NCI-H1436 treated with DMSO at 0.1 percent for 48 hours (cell line): ENCODE results near the gene ZNF165.
"Not testable (repeated sequence)": the region's sequence is repeated elsewhere in the genome, so short reads cannot be mapped to it uniquely, and the experiment has no call there.

ENCODE experiments used
- DNase-seq: peaks from one replicate; lab custom pipeline; 2025; lab: John Stamatoyannopoulos, UW

The ZNF165 gene

DNA sequence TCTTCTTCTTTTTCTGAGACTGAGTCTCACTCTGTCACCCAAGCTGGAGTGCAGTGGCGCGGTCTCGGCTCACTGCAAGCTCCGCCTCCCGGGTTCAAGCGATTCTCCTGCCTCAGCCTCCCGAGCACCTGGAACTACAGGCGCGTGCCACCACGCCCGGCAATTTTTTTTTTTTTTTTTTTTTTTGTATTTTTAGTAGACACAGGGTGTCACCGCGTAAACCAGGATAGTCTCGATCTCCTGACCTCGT, at the start of gene ZNF165:
ZNF165 (plus strand) TSS at position 188 of the 250 bp plus-strand sequence. CDS start 4,913 bp downstream, outside the sequence.
- not testable (repeated sequence) for DNase-seq

DNA sequence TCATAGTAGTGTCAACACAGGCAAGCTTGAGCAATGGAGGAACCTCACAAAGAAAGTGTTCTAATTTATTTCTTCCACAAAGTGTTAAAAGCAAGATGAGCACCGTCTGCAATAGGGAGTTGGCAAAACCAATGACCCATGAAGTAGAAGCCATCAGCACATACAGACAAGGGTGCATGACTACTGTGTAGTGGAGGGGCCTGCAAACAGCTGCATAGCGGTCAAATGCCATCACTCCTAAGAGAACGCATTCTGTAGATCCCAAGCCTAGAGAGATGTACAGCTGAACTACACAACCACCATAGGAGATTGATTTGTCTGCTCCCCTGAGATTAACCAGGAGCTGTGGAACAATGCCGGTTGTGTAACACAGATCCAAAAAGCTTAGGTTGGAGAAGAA, 26.8 kb upstream of the ZNF165 start:
- DNase-seq, result no peak

DNA sequence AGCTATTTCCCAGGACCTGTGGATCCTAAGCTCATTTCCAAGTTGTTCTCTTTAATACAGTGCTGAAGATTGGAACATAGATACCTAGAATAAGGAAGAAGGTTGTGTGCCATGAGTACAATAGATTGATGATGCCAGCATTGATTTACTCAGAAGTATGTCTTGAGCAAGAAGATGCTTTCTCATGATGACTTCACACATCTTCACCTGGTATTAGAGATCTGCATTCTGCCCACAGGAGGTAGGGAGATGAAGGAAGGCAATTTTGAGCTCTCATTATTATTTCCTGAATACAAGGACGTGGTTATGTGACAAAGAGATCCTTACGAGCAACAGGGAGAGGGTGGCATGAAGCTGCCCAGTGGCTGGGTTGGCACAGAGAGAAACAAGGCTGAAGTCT, 20.0 kb upstream of the ZNF165 start:
- DNase-seq, result no peak

DNA sequence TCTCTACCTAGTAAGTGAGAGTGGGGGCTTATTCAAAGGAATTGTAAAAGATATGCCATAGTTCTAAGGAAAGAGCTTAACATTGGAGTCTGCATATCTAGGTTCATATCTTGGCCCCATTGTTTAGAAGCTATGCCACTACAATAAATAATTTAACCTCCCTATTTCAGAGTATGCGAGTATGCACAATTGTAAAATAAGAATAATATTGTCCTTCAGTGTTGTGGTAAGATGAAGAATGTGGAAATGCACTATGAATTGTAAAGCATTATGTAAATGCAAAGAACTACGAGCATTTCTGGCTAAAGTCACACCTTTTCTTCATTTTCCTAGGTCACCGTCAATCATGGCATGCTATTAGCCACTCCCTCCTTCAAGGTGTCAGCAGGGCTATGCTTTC, 16.1 kb upstream of the ZNF165 start:
- DNase-seq, result no peak

DNA sequence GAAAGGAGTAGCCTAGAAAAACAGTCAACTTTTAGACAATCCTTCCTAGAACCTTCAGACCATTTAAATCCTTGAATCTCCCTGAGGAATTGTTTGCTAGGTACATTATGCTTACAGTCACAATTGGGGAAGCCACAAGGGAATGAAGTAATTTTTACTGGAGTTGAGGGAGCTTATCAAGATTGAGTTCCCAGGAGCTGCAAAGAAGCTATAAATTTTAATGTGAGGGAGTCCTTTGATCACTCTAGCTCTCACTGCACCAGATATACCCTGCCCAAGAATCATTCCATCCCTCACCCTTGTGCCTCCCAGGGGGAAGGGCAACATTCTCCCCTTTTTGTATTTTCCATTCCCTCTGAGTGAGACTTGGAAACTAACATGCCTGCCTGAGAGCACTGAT, 12.3 kb upstream of the ZNF165 start:
- no peak for DNase-seq

DNA sequence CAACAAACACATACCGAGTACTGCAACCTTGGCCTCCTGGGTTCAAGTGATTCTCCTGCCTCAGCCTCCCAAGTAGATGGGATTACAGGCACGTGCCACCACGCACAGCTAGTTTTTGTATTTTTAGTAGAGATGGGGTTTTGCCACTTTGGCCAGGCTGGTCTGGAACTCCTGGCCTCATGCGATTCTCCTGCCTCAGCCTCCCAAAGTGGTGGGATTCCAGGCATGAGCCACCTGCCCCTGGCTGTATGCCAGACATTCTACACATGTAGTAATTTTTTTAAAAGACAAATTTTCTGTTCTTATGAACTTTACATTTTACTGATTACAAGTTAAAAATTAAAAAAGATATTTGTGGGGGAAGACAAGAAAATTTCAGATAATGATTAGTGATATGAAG, 9.4 kb upstream of the ZNF165 start:
- not testable (repeated sequence) for DNase-seq

DNA sequence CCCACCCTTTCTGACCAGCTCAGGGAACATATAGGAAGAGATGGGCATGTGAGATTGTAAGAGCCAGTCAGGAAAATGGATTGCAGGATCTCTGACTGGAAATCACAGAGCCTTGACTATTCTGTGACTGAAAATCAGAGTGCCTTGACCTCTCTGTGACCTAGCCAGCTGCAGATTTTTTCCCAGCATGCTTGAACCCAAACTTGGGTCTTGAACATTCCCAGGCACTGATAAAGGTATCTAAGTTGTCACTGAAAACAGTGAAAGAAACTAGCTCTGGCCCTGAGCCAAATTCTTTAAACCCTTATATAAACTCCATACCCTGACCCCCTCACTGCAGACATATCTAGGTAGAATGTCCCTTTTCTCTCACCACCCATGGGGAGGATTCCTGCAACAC, 2.3 kb upstream of the ZNF165 start:
- DNase-seq, result no peak

DNA sequence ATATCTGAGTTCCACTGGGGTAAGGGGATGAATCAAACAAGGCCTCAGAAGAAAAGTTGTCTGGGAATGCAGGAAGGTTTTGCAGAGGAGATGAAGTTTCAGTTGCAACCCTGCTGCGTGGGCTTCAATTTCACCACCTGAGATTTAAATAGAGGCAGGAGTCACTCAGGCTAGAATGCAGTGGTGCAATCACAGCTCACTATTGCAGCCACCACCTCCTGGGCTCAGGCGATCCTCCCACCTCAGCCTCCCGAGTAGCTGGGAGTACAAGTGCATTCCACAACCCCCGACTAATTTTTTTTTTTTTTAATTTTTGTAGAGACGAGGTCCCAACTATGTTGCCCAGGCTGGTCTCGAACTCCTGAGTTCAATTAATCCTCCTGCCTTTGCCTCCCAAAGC, 1.5 kb upstream of the ZNF165 start:
- no peak for DNase-seq

DNA sequence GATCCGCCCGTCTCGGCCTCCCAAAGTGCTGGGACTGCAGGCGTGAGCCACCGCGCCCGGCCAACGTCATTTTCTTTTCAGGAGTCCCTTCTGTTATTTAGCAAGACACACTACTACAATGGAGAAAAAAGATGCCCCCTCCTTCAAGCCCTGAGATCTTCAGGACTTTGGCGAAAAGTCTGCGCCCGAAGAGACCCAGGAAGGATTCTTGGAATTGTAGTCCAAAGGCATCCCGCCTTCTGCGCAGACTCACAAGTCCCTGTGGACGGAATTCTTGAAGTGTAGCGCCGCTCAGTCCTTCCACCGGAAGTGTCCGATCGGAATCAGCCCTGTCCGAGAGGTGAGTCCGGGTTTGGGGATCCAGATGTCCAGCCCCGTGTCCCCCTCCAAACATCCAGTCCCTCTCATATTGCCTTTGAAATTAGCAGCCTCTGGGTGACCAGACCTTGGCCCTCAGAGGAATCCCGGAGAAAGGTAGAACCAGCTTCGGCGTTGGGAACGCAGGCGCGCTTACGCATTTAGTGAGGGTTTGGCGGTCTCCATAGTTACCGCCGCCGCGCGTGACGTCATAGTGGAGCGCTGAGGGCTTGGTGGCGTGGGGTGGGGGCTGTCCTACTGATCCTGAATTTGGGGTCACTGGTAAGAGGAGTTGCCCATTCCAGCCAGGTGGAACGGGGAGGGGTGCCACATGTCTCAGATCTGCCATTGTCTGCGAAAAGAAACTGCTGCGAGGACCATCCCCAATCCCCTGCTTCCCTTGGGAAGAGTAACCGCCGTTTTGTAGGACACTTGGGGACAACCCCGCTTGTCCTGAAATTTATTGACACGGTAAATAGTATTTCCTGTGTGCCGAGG, 490 bp downstream of the ZNF165 start:
- peak; percentile 71 for DNase-seq

DNA sequence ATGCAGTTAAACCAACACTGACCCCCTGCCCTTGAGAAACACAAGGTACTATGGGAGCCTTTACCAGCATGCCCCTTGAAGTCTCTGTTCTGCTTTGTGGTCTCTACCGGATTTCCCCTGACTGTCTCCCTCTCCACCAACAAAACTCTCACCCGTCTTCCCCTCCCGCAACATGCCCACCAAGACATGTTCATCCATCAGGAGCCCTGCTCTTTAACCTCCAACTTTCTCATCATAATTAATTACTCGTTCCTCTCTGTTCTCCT, 1.1 kb downstream of the ZNF165 start:
- DNase-seq, result no peak

DNA sequence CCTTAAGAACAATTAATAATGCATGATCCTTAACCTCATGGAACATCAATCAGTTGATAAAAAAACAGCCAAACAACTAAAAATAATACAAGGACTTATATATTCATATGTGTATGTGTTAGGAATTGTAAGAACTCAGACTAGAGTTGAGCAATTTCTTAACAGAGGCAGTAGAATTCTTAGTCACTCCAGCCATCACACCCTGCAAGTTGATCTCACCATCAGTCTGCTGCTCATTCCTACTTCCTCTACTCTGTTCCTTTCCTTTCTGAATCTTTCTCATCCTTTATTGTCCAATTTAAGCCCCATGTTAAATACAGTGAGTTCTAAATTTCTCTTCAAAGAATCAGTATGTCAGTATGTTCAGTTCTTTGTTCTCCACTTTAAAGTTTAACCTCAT, 2.6 kb downstream of the ZNF165 start:
- no peak for DNase-seq

DNA sequence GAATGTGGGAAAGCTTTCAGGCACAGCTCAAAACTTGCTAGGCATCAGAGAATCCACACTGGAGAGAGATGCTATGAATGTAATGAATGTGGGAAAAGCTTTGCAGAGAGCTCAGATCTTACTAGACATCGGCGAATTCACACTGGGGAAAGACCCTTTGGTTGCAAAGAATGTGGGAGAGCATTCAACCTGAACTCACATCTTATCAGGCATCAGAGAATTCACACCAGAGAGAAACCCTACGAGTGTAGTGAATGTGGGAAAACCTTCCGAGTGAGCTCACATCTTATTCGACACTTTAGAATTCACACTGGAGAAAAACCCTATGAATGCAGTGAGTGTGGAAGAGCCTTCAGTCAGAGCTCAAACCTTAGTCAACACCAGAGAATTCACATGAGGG, 8.7 kb downstream of the ZNF165 start:
- no peak for DNase-seq

DNA sequence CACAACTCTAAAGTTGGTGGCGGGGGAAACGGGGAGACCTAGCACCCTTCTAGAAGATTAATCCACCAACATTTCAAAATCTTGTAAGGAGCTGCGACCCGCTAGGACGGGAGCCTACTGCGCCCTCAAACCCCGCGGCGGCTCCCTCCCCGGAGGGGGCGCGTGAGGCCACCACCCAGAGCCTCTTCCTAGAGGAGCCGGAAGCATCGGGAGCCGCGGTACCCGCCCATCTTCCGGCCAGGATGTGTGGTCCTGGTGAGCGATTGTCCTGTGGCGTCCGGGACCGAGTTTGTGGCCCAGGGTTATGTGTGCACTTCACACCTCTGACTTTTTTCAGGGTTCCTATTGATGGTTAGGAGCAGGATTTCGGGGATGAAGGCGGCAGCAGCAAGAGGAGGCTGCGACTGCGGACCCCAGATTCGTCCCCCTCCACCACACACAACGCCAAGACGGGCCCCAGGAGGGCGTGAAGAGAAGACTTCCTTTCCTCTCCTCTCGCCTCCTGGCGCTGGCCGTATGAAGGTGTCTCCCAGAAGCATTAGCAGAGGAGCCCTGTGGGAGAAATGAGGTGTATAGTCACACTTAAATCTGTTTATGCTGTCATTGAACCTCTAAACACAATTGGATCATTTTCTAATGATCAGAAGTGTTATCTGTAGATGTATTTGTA, 10.7 kb downstream of the ZNF165 start:
- no peak for DNase-seq

DNA sequence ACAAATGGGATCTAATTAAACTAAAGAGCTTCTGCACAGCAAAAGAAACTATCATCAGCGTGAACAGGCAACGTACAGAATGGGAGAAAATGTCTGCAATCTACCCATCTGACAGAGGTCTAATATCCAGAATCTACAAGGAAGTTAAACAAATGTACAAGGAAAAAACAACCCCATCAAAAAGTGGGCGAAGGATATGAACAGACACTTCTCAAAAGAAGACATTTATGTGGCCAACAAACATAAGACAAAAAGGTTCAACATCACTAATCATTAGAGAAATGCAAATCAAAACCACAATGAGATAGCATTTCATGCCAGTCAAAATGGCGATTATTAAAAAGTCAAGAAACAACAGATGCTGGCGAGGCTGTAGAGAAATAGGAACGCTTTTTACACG, 21.9 kb downstream of the ZNF165 start:
- not testable (repeated sequence) for DNase-seq

DNA sequence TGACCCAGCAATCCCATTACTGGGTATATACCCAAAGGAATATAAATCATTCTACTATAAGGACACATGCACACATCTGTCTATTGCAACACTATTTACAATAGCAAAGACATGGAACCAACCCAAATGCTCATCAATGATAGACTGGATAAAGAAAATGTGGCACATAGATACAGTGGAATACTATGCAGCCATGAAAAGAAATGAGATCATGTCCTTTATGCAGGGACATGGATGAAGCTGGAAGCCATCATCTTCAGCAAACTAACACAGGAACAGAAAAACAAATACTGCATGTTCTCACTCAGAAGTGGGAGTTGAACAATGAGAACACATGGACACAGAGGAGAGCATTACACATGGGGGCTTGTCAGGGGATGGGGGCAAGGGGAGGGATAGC, 22.3 kb downstream of the ZNF165 start:
- DNase-seq, result not testable (repeated sequence)

DNA sequence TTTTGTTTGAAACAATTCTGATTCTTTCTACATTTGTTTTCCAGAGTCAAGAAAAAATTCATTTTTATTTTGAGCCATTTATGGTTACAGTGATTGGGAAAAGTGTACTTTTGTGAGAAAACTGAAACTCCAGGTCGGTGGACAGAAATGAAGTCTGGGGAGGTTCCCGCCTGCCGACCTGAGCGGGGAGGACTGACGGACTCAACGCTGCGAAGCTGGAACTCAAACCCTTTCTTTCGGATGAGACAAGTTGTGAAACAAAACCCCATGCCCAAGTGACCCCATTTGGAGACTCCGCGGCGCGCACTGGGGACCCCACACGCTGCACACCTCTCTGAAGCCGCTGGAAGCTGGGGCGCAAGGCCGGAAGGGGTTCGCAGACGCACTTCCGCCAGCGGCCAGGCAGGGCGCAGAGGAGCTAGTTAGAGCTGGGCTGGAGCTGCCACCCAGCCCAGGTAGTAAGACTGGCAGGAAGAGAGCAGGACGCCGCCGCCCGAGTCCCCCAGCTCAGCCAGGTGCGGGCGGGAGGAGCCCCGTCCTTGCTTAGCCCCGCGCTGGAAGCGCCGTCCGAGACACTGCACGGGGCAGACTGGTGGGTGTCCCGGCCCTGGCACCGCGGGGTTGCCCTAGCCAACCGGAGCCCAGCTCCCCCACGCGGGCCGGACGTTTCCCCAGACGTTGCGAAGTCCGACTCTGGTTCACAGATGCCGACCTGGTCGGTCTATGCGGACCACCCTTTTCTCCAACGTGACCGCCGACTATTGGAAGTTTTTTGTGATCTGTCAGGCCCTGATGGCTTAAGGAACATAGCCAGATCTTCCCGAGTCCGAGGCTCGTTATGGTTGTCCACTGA, 24.2 kb downstream of the ZNF165 start:
- DNase-seq, result peak; percentile 20

DNA sequence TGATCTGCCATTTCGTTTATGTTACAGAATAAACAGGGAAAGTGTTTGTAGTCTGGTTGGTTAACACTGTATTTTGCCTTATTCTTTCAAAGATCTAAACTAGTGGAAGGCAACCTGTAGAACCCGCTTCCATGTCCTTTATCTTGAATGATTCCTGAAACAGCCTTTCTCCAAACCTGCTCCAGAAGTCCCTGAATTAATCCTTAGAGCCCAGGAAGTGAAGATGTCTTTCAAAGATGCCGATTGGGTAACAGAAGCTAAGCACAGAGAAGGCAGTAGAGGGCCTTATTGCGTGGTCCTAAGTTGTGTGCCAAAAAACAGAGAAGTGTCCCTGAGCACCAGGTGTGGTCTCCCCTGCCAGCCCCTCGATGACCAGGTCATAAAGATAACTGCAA, 24.9 kb downstream of the ZNF165 start:
- DNase-seq, result no peak

DNA sequence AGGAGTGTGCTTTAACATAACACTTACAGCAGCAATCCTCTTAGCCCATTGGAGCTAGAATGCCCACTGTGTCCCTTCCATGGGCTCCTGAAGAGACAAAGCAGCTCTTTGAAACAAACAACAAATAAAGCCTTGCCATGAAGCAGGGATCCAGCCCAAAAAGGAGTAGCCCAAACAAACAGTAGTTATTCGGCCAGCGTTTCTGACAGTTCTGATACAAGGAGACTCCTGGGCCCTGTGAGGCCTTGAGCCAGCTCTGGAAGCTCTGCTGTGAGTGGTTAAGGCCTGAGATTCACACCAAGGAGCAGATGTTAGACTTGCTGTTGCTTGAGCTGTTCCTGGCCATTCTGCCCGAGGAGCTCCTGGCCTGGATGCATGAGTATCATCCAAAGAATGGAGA, 27.1 kb downstream of the ZNF165 start:
- no peak for DNase-seq

DNA sequence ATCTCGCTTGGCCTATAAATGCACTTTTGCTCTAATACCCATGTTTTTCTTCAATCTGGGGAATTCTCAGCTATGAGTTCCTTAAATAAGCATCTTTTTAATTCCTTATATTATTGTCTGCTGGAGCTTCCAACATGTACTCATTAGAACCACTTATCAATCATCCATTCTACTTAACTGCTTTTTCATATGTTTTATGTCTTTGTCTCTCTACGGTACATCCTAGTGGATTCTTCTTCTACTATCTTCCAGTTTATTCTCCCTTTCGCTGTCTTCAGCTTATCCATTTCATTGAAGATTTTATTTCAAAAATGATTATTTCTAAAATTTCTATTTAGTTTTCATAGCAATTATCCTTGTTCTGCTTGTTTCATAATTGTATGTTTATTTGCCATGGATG, 31.6 kb downstream of the ZNF165 start:
- DNase-seq, result no peak

DNA sequence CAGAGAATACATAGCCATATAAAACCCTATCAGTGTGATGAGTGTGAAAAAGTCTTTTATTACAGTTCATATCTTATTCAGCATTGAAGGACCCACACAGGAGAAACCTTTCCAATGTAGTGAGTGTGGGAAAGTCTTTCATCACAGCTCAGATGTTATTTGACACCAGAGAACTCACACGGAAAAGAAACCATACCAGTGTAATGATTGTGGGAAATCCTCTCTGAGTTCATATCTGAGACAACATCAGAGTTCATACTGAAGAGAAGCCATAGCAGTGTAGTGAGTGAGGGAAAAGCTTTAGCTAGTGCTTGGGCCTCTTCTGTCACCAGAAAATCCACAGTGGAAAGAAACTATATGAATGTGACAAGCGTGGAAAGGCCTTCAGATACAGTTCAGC, 35.4 kb downstream of the ZNF165 start:
- no peak for DNase-seq

DNA sequence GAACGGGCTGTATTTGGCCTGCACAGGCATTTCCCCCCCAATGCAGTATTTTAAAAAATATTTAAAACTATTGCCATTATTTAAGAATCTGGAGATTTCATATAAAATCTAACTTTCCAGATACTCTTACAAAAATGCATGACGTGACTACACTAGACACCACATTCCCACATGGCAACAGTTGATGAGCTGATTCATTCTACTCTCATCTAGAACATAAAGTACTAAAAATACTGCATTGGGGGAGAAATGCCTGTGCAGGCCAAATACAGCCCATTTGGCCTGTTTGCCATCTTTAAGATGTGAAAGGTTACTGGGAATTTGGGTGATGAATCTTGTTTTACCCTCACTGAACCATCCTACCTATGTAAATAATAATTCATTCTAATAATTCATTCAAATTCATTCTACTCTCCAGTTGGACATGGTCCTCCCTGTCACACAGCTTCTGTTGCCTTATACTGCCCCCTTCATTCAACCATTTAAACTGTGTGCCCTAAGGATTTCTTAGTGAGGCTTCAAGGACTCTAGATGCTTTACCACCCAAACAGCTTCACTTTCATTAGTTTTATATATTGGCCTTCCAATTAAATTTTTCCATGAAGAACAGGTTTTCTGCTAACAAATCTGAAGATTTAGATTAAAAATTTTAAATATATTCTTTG, 37.1 kb downstream of the ZNF165 start:
- DNase-seq, result no peak

DNA sequence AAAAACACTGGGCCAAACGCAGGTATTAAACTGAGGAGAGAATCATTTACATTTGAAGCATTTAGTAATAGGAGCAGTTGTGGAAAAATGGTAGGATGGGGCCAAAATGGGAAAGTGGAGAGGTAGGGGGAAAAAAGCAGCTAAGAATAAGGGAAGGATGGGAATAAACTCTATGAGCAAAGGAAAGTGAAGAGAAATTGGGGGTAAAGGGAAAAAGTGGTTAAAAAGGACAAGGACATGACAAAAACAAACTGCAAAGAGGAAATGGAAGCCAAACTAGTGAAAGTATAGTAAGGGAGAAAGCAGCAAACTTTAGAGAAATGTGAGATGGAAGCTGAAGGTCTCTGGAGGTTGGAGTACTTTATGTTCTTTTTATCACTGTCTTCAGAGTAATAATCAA, 37.8 kb downstream of the ZNF165 start:
- no peak for DNase-seq

DNA sequence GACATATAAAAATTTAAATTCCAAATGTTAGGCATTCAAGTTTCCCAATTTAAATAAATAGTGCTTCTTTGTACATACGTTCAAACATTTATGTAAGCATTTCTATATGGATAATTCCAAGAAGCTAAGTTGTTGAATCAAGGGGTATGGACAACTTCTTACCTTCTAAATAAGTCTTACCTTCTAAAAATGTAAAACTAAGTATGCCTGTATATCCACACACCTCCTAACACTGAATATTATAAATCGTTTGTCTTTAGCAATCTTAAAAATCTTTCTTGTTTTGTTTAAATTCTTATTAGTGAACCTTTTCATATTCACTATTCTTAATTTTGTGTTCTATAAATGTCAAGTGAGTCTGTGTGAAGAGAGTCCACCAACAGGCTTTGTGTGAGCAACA, 41.5 kb downstream of the ZNF165 start:
- DNase-seq, result no peak
